HL-60/S4 (cell line): Measurements from ENCODE around the gene GTPBP3.
"Not testable (repeated sequence)": the region's sequence is repeated elsewhere in the genome, so short reads cannot be mapped to it uniquely, and the experiment has no call there.

Experiments used
- in situ Hi-C: fragments of 300-500 bp; cut with MboI; formaldehyde crosslinking; loops from 2 replicates; pipeline ENCODE4 v1.14.3; 2022; ENCODE audit warnings: low sequenced_read_pairs

The GTPBP3 gene

GRCh38 chr19:17336872-17337674 lies at the start of gene GTPBP3:
TSS of gene GTPBP3 (plus strand) at chr19:17337553. CDS start at chr19:17337612, 59 bp downstream.
- in situ Hi-C loops, result no loop called here

GRCh38 chr19:17289489-17289888 lies 47.9 kb upstream of the GTPBP3 start:
- in situ Hi-C loops, result loop anchor here (5.0 kb wide), 1 partner anchor 98 kb away; no protein-coding TSS in a partner anchor

- in situ Hi-C loops, result no loop called here
These were observed 44.9 kb upstream of the GTPBP3 start for GRCh38 chr19:17292301-17293074.

- in situ Hi-C loops, result no loop called here
These were observed 43.7 kb upstream of the GTPBP3 start for GRCh38 chr19:17293605-17294004.

- in situ Hi-C loops, result no loop called here
These were observed 43.1 kb upstream of the GTPBP3 start for GRCh38 chr19:17294051-17294891.

GRCh38 chr19:17295551-17295950 lies 41.8 kb upstream of the GTPBP3 start:
- in situ Hi-C loops, result not testable (repeated sequence)

GRCh38 chr19:17296273-17296672 lies 41.1 kb upstream of the GTPBP3 start:
- in situ Hi-C loops, result no loop called here

- in situ Hi-C loops, result no loop called here
These were observed 40.4 kb upstream of the GTPBP3 start for GRCh38 chr19:17296976-17297375.

GRCh38 chr19:17300992-17301619 lies 36.2 kb upstream of the GTPBP3 start:
- in situ Hi-C loops, result no loop called here

- in situ Hi-C loops, result no loop called here
These were observed 34.8 kb upstream of the GTPBP3 start for GRCh38 chr19:17302391-17303166.

- in situ Hi-C loops, result no loop called here
These were observed 34.0 kb upstream of the GTPBP3 start, which contains the start of gene ABHD8 for GRCh38 chr19:17303167-17303939. TSS of gene ABHD8 (minus strand) at chr19:17303425. CDS start at chr19:17301616, 1,809 bp downstream.

- in situ Hi-C loops, result no loop called here
These were observed 33.4 kb upstream of the GTPBP3 start for GRCh38 chr19:17303940-17304267.

- in situ Hi-C loops, result no loop called here
These were observed 32.8 kb upstream of the GTPBP3 start for GRCh38 chr19:17304386-17305215.

GRCh38 chr19:17305216-17305516 lies 32.2 kb upstream of the GTPBP3 start:
- in situ Hi-C loops, result no loop called here

GRCh38 chr19:17305517-17306284 lies 31.7 kb upstream of the GTPBP3 start, which contains the start of gene MRPL34:
TSS of gene MRPL34 (plus strand) at chr19:17305872. CDS start at chr19:17305893, 21 bp downstream.
- in situ Hi-C loops, result no loop called here

GRCh38 chr19:17306285-17306714 lies 31.1 kb upstream of the GTPBP3 start:
- in situ Hi-C loops, result no loop called here

- in situ Hi-C loops, result no loop called here
These were observed 29.4 kb upstream of the GTPBP3 start for GRCh38 chr19:17307876-17308377.
